Neuronal stem cell (in vitro differentiated cells): ENCODE data around the gene SMAD9.

ENCODE experiments used
- DNase-seq: peaks from one replicate; pipeline ENCODE4 v3.0.0-alpha.2; 2013; ENCODE audit warnings: low spot score
- H2AFZ ChIP-seq: one replicate; pipeline ENCODE4 v1.6.1; 2013; ENCODE audit warnings: mild to moderate bottlenecking, low read length, inconsistent platforms
- H2AK5ac ChIP-seq: 2 replicates; pipeline ENCODE4 v1.6.1; 2013; ENCODE audit warnings: low read depth, mild to moderate bottlenecking, inconsistent platforms, low read length, moderate library complexity, mixed read lengths
- H2BK120ac ChIP-seq: 2 replicates; pipeline ENCODE4 v1.6.1; 2013; ENCODE audit warnings: low read depth, mild to moderate bottlenecking, inconsistent platforms, low read length, moderate library complexity, mixed read lengths
- H2BK12ac ChIP-seq: one replicate; pipeline ENCODE4 v1.6.1; 2013; ENCODE audit warnings: low read length, inconsistent platforms
- H2BK15ac ChIP-seq: 2 replicates; pipeline ENCODE4 v1.6.1; 2013; ENCODE audit warnings: mild to moderate bottlenecking, low read length, inconsistent platforms, mixed read lengths
- H2BK5ac ChIP-seq: one replicate; pipeline ENCODE4 v1.6.1; 2013; ENCODE audit warnings: inconsistent platforms, mild to moderate bottlenecking, low read length, moderate library complexity
- H3K14ac ChIP-seq: one replicate; pipeline ENCODE4 v1.6.1; 2013; ENCODE audit warnings: low read length, inconsistent platforms
- H3K18ac ChIP-seq: 2 replicates; pipeline ENCODE4 v1.6.1; 2013; ENCODE audit warnings: low read length, inconsistent platforms
- H3K23ac ChIP-seq: 2 replicates; pipeline ENCODE4 v1.6.1; 2013; ENCODE audit warnings: low read depth, mild to moderate bottlenecking, mixed read lengths, low read length, inconsistent platforms; ENCODE audit not compliant: poor library complexity
- H3K27ac ChIP-seq: replicated peaks from 3 replicates; pipeline ENCODE4 v1.5.1; 2013; ENCODE audit warnings: low read length, inconsistent platforms
- H3K27me3 ChIP-seq, 3 experiments: 2 replicates each; pipeline ENCODE4 v1.6.1; 2013; ENCODE audit warnings: low read length in 3 of 3, mild to moderate bottlenecking in 2 of 3, inconsistent platforms in 1 of 3, low read depth in 1 of 3, mixed read lengths in 1 of 3, moderate library complexity in 1 of 3; ENCODE audit not compliant: control insufficient read depth in 3 of 3, insufficient read depth in 3 of 3
- H3K36me3 ChIP-seq, 2 donors: replicated peaks in 1 of 2; 2 replicates each; pipeline ENCODE4 v1.6.1; 2013; ENCODE audit warnings: low read length in 2 of 2; ENCODE audit not compliant: control insufficient read depth in 2 of 2, insufficient read depth in 2 of 2
- H3K4ac ChIP-seq: 2 replicates; pipeline ENCODE4 v1.6.1; 2013; ENCODE audit warnings: inconsistent platforms, mild to moderate bottlenecking, low read length, moderate library complexity
- H3K4me1 ChIP-seq, 2 donors: 1 replicate in 1 of 2; 2 replicates in 1 of 2; pipeline ENCODE4 v1.6.1; 2013; ENCODE audit warnings: low read length in 2 of 2, low read depth in 1 of 2; ENCODE audit not compliant: control insufficient read depth in 2 of 2, insufficient read depth in 1 of 2
- H3K4me2 ChIP-seq: one replicate; pipeline ENCODE4 v1.6.1; 2013; ENCODE audit warnings: mild to moderate bottlenecking, low read length, inconsistent platforms; ENCODE audit not compliant: insufficient read depth, poor library complexity, severe bottlenecking
- H3K4me3 ChIP-seq, 2 donors: 2 replicates each; pipeline ENCODE4 v1.5.1; 2013; ENCODE audit warnings: low read length in 2 of 2, mild to moderate bottlenecking in 2 of 2, inconsistent platforms in 1 of 2, moderate library complexity in 1 of 2
- H3K79me1 ChIP-seq: one replicate; pipeline ENCODE4 v1.6.1; 2013; ENCODE audit warnings: low read depth, mild to moderate bottlenecking, inconsistent platforms, low read length, moderate library complexity
- H3K9ac ChIP-seq: one replicate; pipeline ENCODE4 v1.6.1; 2013; ENCODE audit warnings: mild to moderate bottlenecking, low read depth, low read length, inconsistent platforms; ENCODE audit not compliant: poor library complexity
- H3K9me3 ChIP-seq, 2 donors: replicated peaks in 1 of 2; 2 replicates each; pipeline versions ENCODE3 to v1.6.1; 2013; ENCODE audit warnings: low read length in 2 of 2, mild to moderate bottlenecking in 2 of 2, inconsistent platforms in 1 of 2, low read depth in 1 of 2, mixed read lengths in 1 of 2, moderate library complexity in 1 of 2; ENCODE audit not compliant: control insufficient read depth in 2 of 2, insufficient read depth in 1 of 2
- H4K8ac ChIP-seq: one replicate; pipeline ENCODE4 v1.6.1; 2013; ENCODE audit warnings: low read depth, mild to moderate bottlenecking, inconsistent platforms, low read length, moderate library complexity
- H4K91ac ChIP-seq: one replicate; pipeline ENCODE4 v1.6.1; 2013; ENCODE audit warnings: low read length, low read depth, mild to moderate bottlenecking, inconsistent platforms; ENCODE audit not compliant: poor library complexity
- WGBS, 2 donors: extraction: QIAGEN DNeasy Blood & Tissue Kit; methylation state at CpG; one replicate each; pipeline ENCODE4 v1.1.7; 2013; ENCODE audit warnings: missing lambda C conversion rate in 2 of 2, mixed read lengths in 1 of 2; ENCODE audit not compliant: insufficient read length in 2 of 2, insufficient replicate concordance in 1 of 2; ENCODE audit errors: extremely low coverage in 2 of 2; 5-methylcytosine and 5-hydroxymethylcytosine counted together

The SMAD9 gene

GRCh38 chr13:36807616-36808015, 112.4 kb downstream of the SMAD9 start:
- H3K4ac ChIP-seq: no peak overlapping the region
- no peak overlapping the region for H4K91ac ChIP-seq
- peaks cover 0 to 25% (median 0%) of the 10 kb centered on the region in 3 experiments for H3K27me3 ChIP-seq
- no peak overlapping the region for H4K8ac ChIP-seq
- no peak for DNase-seq
- no peak overlapping the region for H3K4me3 ChIP-seq
- no CpG with 5 or more reads among the region's 2 CpGs for WGBS, 2 donors
- no peak overlapping the region for H3K18ac ChIP-seq
- H2BK5ac ChIP-seq: no peak overlapping the region
- no peak overlapping the region for H2AK5ac ChIP-seq
- H3K36me3 ChIP-seq: no peaks in the 10 kb centered on the region
- peaks cover 0 to 3% of the 10 kb centered on the region in 2 donors for H3K4me1 ChIP-seq
- no peak overlapping the region for H3K4me2 ChIP-seq
- no peaks in the 10 kb centered on the region for H3K79me1 ChIP-seq
- H2BK15ac ChIP-seq: no peak overlapping the region
- H3K23ac ChIP-seq: no peak overlapping the region
- no peak overlapping the region for H3K27ac ChIP-seq
- no peak overlapping the region for H3K14ac ChIP-seq
- no peak overlapping the region for H2BK12ac ChIP-seq
- H2BK120ac ChIP-seq: no peak overlapping the region
- no peak overlapping the region for H2AFZ ChIP-seq
- no peak overlapping the region for H3K9ac ChIP-seq
- no peaks in the 10 kb centered on the region for H3K9me3 ChIP-seq

DNA sequence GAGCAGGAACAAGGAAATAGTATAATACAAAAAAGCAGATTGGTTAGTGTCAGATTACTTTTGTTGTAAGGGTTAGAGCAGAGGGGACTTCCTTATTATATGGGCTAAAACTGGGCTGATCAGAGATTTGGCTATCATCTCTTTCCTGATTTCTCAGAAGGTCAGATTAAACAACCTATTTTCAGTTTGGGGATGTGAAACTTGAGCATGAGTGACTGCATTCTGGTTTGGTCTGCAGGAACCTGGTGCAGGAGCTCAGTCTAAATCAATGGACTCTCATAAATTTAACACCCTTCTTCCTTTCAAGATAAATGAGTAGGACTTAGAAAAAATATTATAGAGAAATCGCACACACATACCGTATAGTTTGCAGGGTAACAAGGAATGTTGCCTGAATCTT, 113.9 kb downstream of the SMAD9 start:
- Histone ChIP-seq H3K9me3 (no peaks in the 10 kb centered on the region), H3K14ac (no peak overlapping the region), H3K27me3 (peaks cover 0 to 16% (median 0%) of the 10 kb centered on the region in 3 experiments)

GRCh38 chr13:36804588-36804987, 115.5 kb downstream of the SMAD9 start:
- DNase-seq: no peak
- no peak overlapping the region for H4K91ac ChIP-seq
- no CpG with 5 or more reads among the region's 6 CpGs for WGBS, 2 donors

More for the DNA sequence above, 113.9 kb downstream of the SMAD9 start:
- H3K4ac ChIP-seq: no peak overlapping the region
- H2BK15ac ChIP-seq: no peak overlapping the region
- H4K8ac ChIP-seq: no peak overlapping the region
- no peak overlapping the region for H2AK5ac ChIP-seq
- no peak overlapping the region for H2BK12ac ChIP-seq
- H3K36me3 ChIP-seq: no peaks in the 10 kb centered on the region
- H3K9ac ChIP-seq: no peak overlapping the region
- peaks cover 0 to 3% of the 10 kb centered on the region in 2 donors for H3K4me1 ChIP-seq
- H3K23ac ChIP-seq: no peak overlapping the region
- no peak overlapping the region for H3K4me2 ChIP-seq
- WGBS, 2 donors: no CpG with 5 or more reads among the region's 2 CpGs
- H2BK120ac ChIP-seq: no peak overlapping the region
- H3K79me1 ChIP-seq: no peaks in the 10 kb centered on the region
- H4K91ac ChIP-seq: no peak overlapping the region
- no peak overlapping the region for H2AFZ ChIP-seq
- DNase-seq: no peak
- no peak overlapping the region for H3K18ac ChIP-seq
- no peak overlapping the region for H3K4me3 ChIP-seq
- H3K27ac ChIP-seq: no peak overlapping the region
- no peak overlapping the region for H2BK5ac ChIP-seq

DNA sequence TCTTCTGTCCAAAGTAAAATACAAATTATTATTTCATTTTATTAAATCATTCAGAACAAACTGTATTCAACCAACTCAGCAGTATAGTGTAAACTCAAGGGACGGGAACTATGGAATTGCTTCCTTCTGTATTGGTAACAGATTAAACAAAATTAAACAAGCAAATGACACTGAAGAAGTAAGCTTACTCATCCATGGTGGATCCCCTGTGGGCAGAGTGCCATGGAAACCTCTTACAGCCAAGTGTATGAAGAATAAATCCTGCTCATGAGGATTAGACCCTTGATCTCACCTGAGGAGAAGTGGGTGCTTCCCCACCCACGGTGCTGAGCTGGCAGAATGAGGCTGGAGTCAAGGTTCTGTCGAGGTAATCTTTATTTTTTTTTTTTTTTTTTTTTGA, 119.0 kb downstream of the SMAD9 start:
- Histone ChIP-seq H3K9me3 (no peaks in the 10 kb centered on the region), H3K27me3 (peaks cover 0 to 12% (median 0%) of the 10 kb centered on the region in 3 experiments), H2BK12ac (no peak overlapping the region), H3K27ac (no peak overlapping the region), H3K9ac (no peak overlapping the region), H3K23ac (no peak overlapping the region), H3K4me1 (no peaks in the 10 kb centered on the region), H4K8ac (no peak overlapping the region), H2BK120ac (no peak overlapping the region), H2AK5ac (no peak overlapping the region), H3K79me1 (no peaks in the 10 kb centered on the region), H3K4ac (no peak overlapping the region), H2BK5ac (no peak overlapping the region), H4K91ac (no peak overlapping the region), H3K14ac (no peak overlapping the region), H3K4me2 (no peak overlapping the region), H3K36me3 (no peaks in the 10 kb centered on the region), H2AFZ (no peak overlapping the region), H3K4me3 (no peak overlapping the region), H3K18ac (no peak overlapping the region), H2BK15ac (no peak overlapping the region)
- no CpG with 5 or more reads among the region's 3 CpGs for WGBS, 2 donors
- no peak for DNase-seq

More at GRCh38 chr13:36804588-36804987, 115.5 kb downstream of the SMAD9 start:
- no peak overlapping the region for H3K27ac ChIP-seq
- H4K8ac ChIP-seq: no peak overlapping the region
- no peak overlapping the region for H2AK5ac ChIP-seq
- H3K14ac ChIP-seq: no peak overlapping the region
- H2AFZ ChIP-seq: no peak overlapping the region
- no peak overlapping the region for H3K23ac ChIP-seq
- no peak overlapping the region for H3K18ac ChIP-seq
- no peaks in the 10 kb centered on the region for H3K4me1 ChIP-seq
- no peak overlapping the region for H3K9ac ChIP-seq
- no peak overlapping the region for H3K4me2 ChIP-seq
- H3K4me3 ChIP-seq: no peak overlapping the region
- H2BK15ac ChIP-seq: no peak overlapping the region
- H3K9me3 ChIP-seq: no peaks in the 10 kb centered on the region
- H3K79me1 ChIP-seq: no peaks in the 10 kb centered on the region
- no peak overlapping the region for H2BK5ac ChIP-seq
- H3K36me3 ChIP-seq: no peaks in the 10 kb centered on the region
- H3K4ac ChIP-seq: no peak overlapping the region
- H2BK120ac ChIP-seq: no peak overlapping the region
- H2BK12ac ChIP-seq: no peak overlapping the region
- H3K27me3 ChIP-seq: peaks cover 0 to 16% (median 0%) of the 10 kb centered on the region in 3 experiments
